H1 (cell line): ENCODE results near the gene SMIM10.

ENCODE experiments used
- BRCA1 ChIP-seq: IDR thresholded peaks from 2 replicates; pipeline ENCODE4 v1.6.1; 2012; ENCODE audit warnings: low read depth, low read length, improper control_type of control experiment
- EZH2 ChIP-seq: fragments of 200-600 bp; sonication (generic); IDR thresholded peaks from 2 replicates; pipeline ENCODE4 v1.7.1; 2012; ENCODE audit warnings: low read depth, mild to moderate bottlenecking, moderate library complexity, low read length, inconsistent platforms; ENCODE audit not compliant: severe bottlenecking
- PHF8 ChIP-seq: fragments of 200-600 bp; sonication (generic); conservative IDR thresholded peaks from 2 replicates; pipeline ENCODE4 v1.7.1; 2012; ENCODE audit warnings: low read depth, mild to moderate bottlenecking, inconsistent platforms, low read length, moderate library complexity
- POLR2A ChIP-seq, 2 experiments: IDR thresholded peaks; 1 replicate in 1 of 2; 2 replicates in 1 of 2; pipeline ENCODE4 v1.6.1; 2011; ENCODE audit warnings: low read depth in 2 of 2, low read length in 2 of 2, mild to moderate bottlenecking in 2 of 2; ENCODE audit errors: control extremely low read depth in 1 of 2
- SUZ12 ChIP-seq: fragments of 200-600 bp; sonication (generic); IDR thresholded peaks from 2 replicates; pipeline ENCODE4 v1.6.1; 2012; ENCODE audit warnings: mild to moderate bottlenecking, inconsistent platforms, low read length, moderate library complexity, mixed read lengths

DNA sequence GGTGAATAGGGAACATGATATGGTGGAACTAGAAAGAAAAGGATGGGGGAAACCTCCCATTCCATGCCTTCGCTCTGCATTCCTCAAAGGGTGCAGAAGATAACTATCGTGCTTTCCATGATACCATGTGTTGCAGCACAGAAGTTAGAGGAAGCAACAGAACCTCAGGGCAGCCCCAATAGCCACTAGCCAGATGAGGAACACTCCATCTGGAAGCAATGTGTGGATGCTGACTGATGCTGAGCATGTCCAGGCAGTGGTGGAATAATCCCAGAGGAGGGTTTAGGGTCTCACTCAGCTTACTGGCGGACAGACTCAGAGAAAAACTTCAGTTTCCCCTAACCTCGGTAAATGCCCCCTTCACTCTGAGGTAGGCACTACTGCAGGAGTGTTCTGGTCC is 7.5 kb downstream of the SMIM10 start:
- TF ChIP-seq POLR2A (IDR thresholded peaks at IDR 0.05; ENCODE audit: control extremely low read depth in 1 of 2, low read depth in 2 of 2, low read length in 2 of 2) = no peak
- no peak for TF ChIP-seq SUZ12
- TF ChIP-seq PHF8 = no peak
- no peak for TF ChIP-seq EZH2
- TF ChIP-seq BRCA1 = no peak
